Esophagus muscularis mucosa (tissue), 4 donors: ENCODE results near the gene SH3BP5L.

Experiments
- CTCF ChIP-seq, 3 experiments: fragments of 200-600 bp in 2 of 3; fragments of 450-650 bp in 1 of 3; sonication (generic) in 2 of 3; IDR thresholded peaks; one replicate each; pipeline ENCODE4 v1.5.1; 2017 to 2019; ENCODE audit warnings: antibody characterized with exemption in 3 of 3, mild to moderate bottlenecking in 2 of 3, moderate library complexity in 1 of 3
- EP300 ChIP-seq: sonication (generic); formaldehyde crosslinking; IDR thresholded peaks from one replicate; pipeline ENCODE4 v1.6.1; 2017; ENCODE audit warnings: antibody characterized with exemption
- POLR2A ChIP-seq: fragments of 450-650 bp; IDR thresholded peaks from one replicate; pipeline ENCODE4 v1.6.1; 2017; ENCODE audit warnings: antibody characterized with exemption, moderate library complexity, mild to moderate bottlenecking, low read depth
- POLR2AphosphoS5 ChIP-seq, 2 donors: sonication (generic); formaldehyde crosslinking; IDR thresholded peaks; one replicate each; pipeline ENCODE4 v1.6.1; 2017; ENCODE audit warnings: antibody characterized with exemption in 2 of 2

GRCh38 chr1:248844526-248844925 lies 18.8 kb upstream of the SH3BP5L start:
- TF ChIP-seq POLR2A (no peak), CTCF (IDR thresholded peaks at IDR 0.05) (no peak), EP300 (no peak), POLR2AphosphoS5 (IDR thresholded peaks at IDR 0.05) (no peak)
